HG02885 (cell line): Measurements from ENCODE around the gene USP5.
"Not testable (repeated sequence)": the region's sequence is repeated elsewhere in the genome, so short reads cannot be mapped to it uniquely, and the experiment has no call there.

Experiments used
- ATAC-seq: cut with Tn5 transposase; IDR thresholded peaks from one replicate; pipeline ENCODE4 v1.9.1; 2021; ENCODE audit warnings: mild to moderate bottlenecking; ENCODE audit not compliant: unreplicated experiment, poor library complexity

USP5 gene

DNA sequence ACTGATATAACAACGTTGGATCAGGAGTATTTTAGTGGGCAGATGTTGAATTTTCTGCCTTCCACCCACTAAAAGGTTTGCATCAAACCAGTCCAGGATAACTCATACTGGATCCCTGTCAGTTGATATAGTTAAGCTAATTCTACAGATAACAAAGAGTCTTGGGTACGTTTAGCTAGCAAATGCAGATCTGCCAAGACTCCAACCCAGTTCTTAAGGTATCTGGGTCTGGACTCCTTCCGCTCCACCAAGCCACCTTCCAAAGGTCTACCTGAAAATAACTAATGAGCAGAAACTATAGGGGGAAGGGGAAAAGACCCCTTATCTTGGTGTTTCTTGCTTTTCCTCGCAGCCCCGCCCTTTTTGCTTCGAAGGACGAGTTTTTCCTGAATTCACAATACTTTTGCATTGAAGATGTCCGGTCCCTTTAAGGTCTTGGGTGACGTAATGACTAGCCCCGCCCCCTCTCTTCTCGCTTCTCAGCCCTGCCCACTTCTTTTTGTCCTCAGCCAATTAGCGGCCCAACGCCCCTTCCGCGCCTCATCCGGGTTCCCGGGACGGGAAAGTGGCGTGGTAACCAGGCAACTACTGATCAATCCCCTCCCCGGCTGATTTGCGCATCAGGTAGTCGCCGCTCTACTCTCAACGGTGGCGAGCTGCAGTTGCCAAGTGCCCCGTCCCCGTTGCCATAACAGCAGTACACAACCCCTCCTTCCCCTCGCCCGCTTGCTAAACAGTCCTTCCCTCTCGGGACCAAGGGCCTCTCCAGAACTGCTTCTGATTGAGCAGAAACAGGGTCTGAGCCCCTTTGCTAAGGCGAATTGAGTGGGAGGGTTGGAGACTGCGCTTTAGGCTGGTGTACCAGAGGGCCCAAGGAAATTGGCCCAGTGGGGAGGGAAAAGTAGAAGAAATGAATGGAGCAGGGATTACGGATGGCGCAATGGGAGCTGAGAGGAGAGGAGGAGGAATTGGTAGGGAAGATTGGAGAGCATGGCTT, 52.6 kb downstream of the USP5 start, which contains the start of gene LRRC23:
Gene LRRC23, plus strand, starts transcription at position 543 of the 997 bp plus-strand sequence. CDS start 812 bp downstream, outside the sequence.
- peak; percentile 98 for ATAC-seq

- ATAC-seq, result no peak
Measured at GRCh38 chr12:6905414-6906040, 53.6 kb downstream of the USP5 start.

DNA sequence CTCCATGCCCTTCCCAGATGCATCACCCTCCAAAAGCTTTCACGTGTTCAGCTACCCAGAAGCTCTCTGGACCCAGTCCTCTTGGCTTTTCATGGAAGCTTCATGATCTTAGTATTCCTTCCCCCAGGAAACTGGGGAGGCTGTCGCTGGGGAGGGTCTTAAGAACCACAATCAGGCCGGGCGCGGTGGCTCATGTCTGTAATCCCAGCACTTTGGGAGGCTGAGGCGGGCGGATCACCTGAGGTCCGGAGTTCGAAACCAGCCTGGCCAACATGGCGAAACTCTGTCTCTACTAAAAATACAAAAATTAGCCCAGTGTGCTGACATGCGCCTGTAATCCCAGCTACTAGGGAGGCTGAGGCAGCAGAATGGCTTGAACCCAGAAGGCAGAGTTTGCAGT, 56.2 kb downstream of the USP5 start:
- ATAC-seq, result not testable (repeated sequence)

- no peak for ATAC-seq
Measured at GRCh38 chr12:6909421-6910145, 57.6 kb downstream of the USP5 start.

DNA sequence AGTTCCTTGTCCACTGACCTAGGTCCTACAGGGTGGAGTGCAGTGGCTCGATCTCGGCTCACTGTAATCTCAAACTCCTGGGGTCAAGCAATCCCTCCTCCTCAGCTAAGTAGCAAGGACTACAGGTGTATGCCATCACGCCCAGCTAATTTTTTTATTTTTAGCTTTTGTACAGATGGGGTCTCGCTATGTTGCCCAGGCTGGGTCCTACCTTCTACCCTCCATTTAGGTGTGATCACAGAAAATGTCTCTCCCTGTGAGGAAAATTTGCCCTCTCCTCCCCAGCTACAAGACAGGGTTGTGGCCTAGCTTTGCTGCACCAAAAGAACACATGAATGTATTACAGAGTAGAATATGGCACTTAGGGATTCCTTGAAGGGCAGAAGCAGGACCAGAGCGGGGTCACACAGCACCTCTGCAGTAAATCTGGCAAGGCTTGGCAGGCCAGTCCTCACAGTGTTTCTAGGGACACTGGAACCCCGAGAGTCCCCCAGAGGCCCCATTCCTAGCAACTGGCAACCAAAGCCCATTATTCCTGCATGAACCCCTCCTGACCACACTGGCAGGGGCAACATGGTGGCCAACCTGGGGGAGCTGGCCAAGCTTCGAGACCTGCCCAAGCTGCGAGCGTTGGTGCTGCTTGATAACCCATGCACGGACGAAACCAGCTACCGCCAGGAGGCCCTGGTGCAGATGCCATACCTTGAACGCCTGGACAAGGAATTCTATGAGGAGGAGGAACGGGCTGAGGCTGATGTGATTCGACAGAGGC, 60.4 kb downstream of the USP5 start:
- ATAC-seq, result no peak

- peak; percentile 74 for ATAC-seq
Measured at GRCh38 chr12:6914246-6914946, 62.4 kb downstream of the USP5 start, which contains the start of gene ENO2. ENO2 (plus strand) TSS chr12:6914580; CDS start chr12:6915833, 1,253 bp downstream.

DNA sequence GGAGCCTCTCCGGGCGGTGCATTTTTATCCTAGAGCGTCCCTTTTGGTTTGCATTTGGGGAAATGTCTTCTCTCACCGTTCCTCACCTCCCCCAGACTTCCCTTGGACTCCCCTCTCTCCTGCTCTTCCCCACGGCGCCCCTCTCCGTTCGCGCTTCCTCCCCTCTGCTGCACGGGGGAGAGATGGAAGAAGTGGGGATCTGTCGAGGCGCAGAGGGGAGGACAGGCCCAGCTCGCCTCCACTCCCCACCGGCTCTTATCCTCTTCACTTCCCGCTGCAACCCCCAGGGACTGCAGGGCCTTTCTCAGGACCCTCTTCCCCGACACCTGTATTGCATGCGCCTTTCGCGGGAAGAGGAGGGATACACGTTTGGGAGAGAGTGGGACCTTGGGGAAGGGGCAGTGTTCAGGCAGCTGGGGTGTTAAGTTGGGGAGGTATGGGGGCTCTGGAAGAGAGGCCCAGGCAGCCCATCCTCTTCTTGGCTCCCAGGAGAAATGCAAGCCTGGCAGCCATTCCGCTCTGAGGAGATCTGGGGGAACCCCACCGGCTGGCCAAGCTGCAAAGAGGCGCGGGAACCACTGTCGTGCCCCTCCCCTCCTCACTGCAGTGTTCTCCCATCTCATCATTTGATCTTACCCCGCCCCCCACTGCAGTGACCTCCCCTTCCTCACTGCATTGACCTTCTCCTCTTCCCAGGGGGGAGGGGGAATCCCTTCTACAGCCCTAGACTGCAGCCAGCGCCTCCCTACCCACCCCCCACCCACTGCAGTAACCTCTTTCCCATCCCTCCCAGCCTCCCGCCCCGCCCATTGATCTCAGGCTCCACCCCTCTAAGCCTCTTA, 63.2 kb downstream of the USP5 start:
- ATAC-seq, result no peak

GRCh38 chr12:6915789-6916285, 63.9 kb downstream of the USP5 start:
- ATAC-seq, result no peak
